AG10803 (cell line): ENCODE results near the gene RPP38.

Experiments
- DNase-seq: peaks from one replicate; pipeline ENCODE4 v3.0.0; 2010; ENCODE audit warnings: low read depth
- H3K4me3 ChIP-seq: 2 replicates; pipeline ENCODE4 v1.5.1; 2011; ENCODE audit warnings: mild to moderate bottlenecking, low read length, control low read depth
- CTCF ChIP-seq: conservative IDR thresholded peaks from 2 replicates; pipeline ENCODE4 v1.5.1; 2011; ENCODE audit warnings: mild to moderate bottlenecking, low read length, control low read depth, inconsistent platforms

RPP38 gene

GRCh38 chr10:15106352-15107013 lies 9.3 kb downstream of the RPP38 start:
- no peak overlapping the region for H3K4me3 ChIP-seq
- peak; percentile 66 for DNase-seq
- TF ChIP-seq CTCF: peak; percentile 96

GRCh38 chr10:15112657-15113056 lies 15.5 kb downstream of the RPP38 start:
- DNase-seq: no peak
- no peak for TF ChIP-seq CTCF
- H3K4me3 ChIP-seq: no peak overlapping the region

- no peak for TF ChIP-seq CTCF
- H3K4me3 ChIP-seq: no peak overlapping the region
- no peak for DNase-seq
Measured at GRCh38 chr10:15113766-15114165, 16.6 kb downstream of the RPP38 start.

- TF ChIP-seq CTCF: no peak
- H3K4me3 ChIP-seq: no peak overlapping the region
- DNase-seq: no peak
Measured at GRCh38 chr10:15116225-15116624, 19.1 kb downstream of the RPP38 start.

GRCh38 chr10:15118615-15119014 lies 21.5 kb downstream of the RPP38 start:
- TF ChIP-seq CTCF: no peak
- H3K4me3 ChIP-seq: no peak overlapping the region
- no peak for DNase-seq

GRCh38 chr10:15120523-15120922 lies 23.4 kb downstream of the RPP38 start:
- H3K4me3 ChIP-seq: no peak overlapping the region
- TF ChIP-seq CTCF: no peak
- DNase-seq: peak; percentile 67

GRCh38 chr10:15121707-15122106 lies 24.6 kb downstream of the RPP38 start:
- no peak for DNase-seq
- no peak for TF ChIP-seq CTCF
- H3K4me3 ChIP-seq: no peak overlapping the region
